Measurements from ENCODE around the gene NDRG4. TPM values are rescaled to one million over a fixed set of nuclear protein-coding genes. Genes with fewer than 3 reads are reported as not detected.

Gene NDRG4
- total RNA-seq, 4 donors from 2014 or later = 0.60 to 64.7 (median 4.4) TPM

- intact Hi-C loops (cut with DNase I; ENCODE audit: low total_unique reads) (no loop called here), in situ Hi-C loops (cut with MboI; ENCODE audit: low pct_ligation_motif_present in 1 of 4, low pct_unique_long_range_greater_than_20kb in 1 of 4, low sequenced_read_pairs in 3 of 4) (no loop called here)
- Histone ChIP-seq H3K36me3 (no peaks in the 10 kb centered on the region), H3K4me3 (no peak overlapping the region), H3K9me3 (no peaks in the 10 kb centered on the region), H3K27me3 (peaks cover 75% of the 10 kb centered on the region), H3K4me1 (peaks cover 4 to 16% (median 13%) of the 10 kb centered on the region in 4 donors), H3K27ac (no peak overlapping the region)
- DNase-seq = no peak
- WGBS, 2 donors (ENCODE audit: low coverage in 1 of 2) = 82 to 83% methylated on average over 2 to 3 of the region's 3 CpGs
- TF ChIP-seq CTCF (IDR thresholded peaks at IDR 0.05) = no peak
- no peak for TF ChIP-seq EP300 (IDR thresholded peaks at IDR 0.05; ENCODE audit: low read depth)
- no peak for TF ChIP-seq POLR2AphosphoS5 (IDR thresholded peaks at IDR 0.05)
- TF ChIP-seq POLR2A (IDR thresholded peaks at IDR 0.05) = no peak
Observed at GRCh38 chr16:58466396-58466795, 33.5 kb upstream of the NDRG4 start.

GRCh38 chr16:58467905-58468304 is 32.0 kb upstream of the NDRG4 start:
- H3K27me3 ChIP-seq = peaks cover 66% of the 10 kb centered on the region
- no peak for DNase-seq
- in situ Hi-C loops (cut with MboI; ENCODE audit: low pct_ligation_motif_present in 1 of 4, low pct_unique_long_range_greater_than_20kb in 1 of 4, low sequenced_read_pairs in 3 of 4) = no loop called here
- intact Hi-C loops (cut with DNase I; ENCODE audit: low total_unique reads) = no loop called here
- WGBS, 2 donors (ENCODE audit: low coverage in 1 of 2) = 100% methylated on average over 2 to 5 of the region's 5 CpGs
- no peak overlapping the region for H3K27ac ChIP-seq
- H3K9me3 ChIP-seq = no peaks in the 10 kb centered on the region
- no peak for TF ChIP-seq POLR2AphosphoS5 (IDR thresholded peaks at IDR 0.05)
- H3K4me3 ChIP-seq = no peak overlapping the region
- H3K36me3 ChIP-seq = no peaks in the 10 kb centered on the region
- H3K4me1 ChIP-seq = peaks cover 4 to 16% (median 13%) of the 10 kb centered on the region in 4 donors

GRCh38 chr16:58471209-58471975 is 28.6 kb upstream of the NDRG4 start:
- Histone ChIP-seq H3K4me1 (no peaks in the 10 kb centered on the region), H3K36me3 (no peaks in the 10 kb centered on the region), H3K27me3 (peaks cover 37% of the 10 kb centered on the region), H3K9me3 (no peaks in the 10 kb centered on the region), H3K4me3 (no peak overlapping the region), H3K27ac (no peak overlapping the region)
- intact Hi-C loops (cut with DNase I; ENCODE audit: low total_unique reads) = no loop called here
- no peak for TF ChIP-seq CTCF (IDR thresholded peaks at IDR 0.05)
- no peak for TF ChIP-seq POLR2A (IDR thresholded peaks at IDR 0.05)
- TF ChIP-seq EP300 (IDR thresholded peaks at IDR 0.05; ENCODE audit: low read depth) = no peak
- in situ Hi-C loops (cut with MboI; ENCODE audit: low pct_ligation_motif_present in 1 of 4, low pct_unique_long_range_greater_than_20kb in 1 of 4, low sequenced_read_pairs in 3 of 4) = no loop called here
- DNase-seq = no peak
- WGBS, 2 donors (ENCODE audit: low coverage in 1 of 2) = 17 to 60% methylated on average over 1 to 10 of the region's 10 CpGs

GRCh38 chr16:58472266-58472665 is 27.7 kb upstream of the NDRG4 start:
- Histone ChIP-seq H3K27me3 (peaks cover 28% of the 10 kb centered on the region), H3K4me1 (no peaks in the 10 kb centered on the region), H3K27ac (no peak overlapping the region), H3K36me3 (no peaks in the 10 kb centered on the region), H3K4me3 (no peak overlapping the region), H3K9me3 (no peaks in the 10 kb centered on the region)
- 76% methylated on average over 9 of the region's 9 CpGs; no CpG with 5 or more reads in 1 of the 2 donors for WGBS, 2 donors (ENCODE audit: low coverage in 1 of 2)
- intact Hi-C loops (cut with DNase I; ENCODE audit: low total_unique reads) = no loop called here
- DNase-seq = no peak
- TF ChIP-seq CTCF (IDR thresholded peaks at IDR 0.05) (no peak), POLR2A (IDR thresholded peaks at IDR 0.05) (no peak), POLR2AphosphoS5 (IDR thresholded peaks at IDR 0.05) (no peak)
- in situ Hi-C loops (cut with MboI; ENCODE audit: low pct_ligation_motif_present in 1 of 4, low pct_unique_long_range_greater_than_20kb in 1 of 4, low sequenced_read_pairs in 3 of 4) = no loop called here

GRCh38 chr16:58472827-58473226 is 27.1 kb upstream of the NDRG4 start:
- intact Hi-C loops (cut with DNase I; ENCODE audit: low total_unique reads) = no loop called here
- TF ChIP-seq EP300 (IDR thresholded peaks at IDR 0.05; ENCODE audit: low read depth) (no peak), POLR2AphosphoS5 (IDR thresholded peaks at IDR 0.05) (no peak), CTCF (IDR thresholded peaks at IDR 0.05) (no peak), POLR2A (IDR thresholded peaks at IDR 0.05) (no peak)
- H3K4me3 ChIP-seq = no peak overlapping the region
- H3K4me1 ChIP-seq = no peaks in the 10 kb centered on the region
- no peak for DNase-seq
- H3K27ac ChIP-seq = no peak overlapping the region
- 98% methylated on average over 3 of the region's 3 CpGs; no CpG with 5 or more reads in 1 of the 2 donors for WGBS, 2 donors (ENCODE audit: low coverage in 1 of 2)
- in situ Hi-C loops (cut with MboI; ENCODE audit: low pct_ligation_motif_present in 1 of 4, low pct_unique_long_range_greater_than_20kb in 1 of 4, low sequenced_read_pairs in 3 of 4) = no loop called here
- no peaks in the 10 kb centered on the region for H3K9me3 ChIP-seq
- no peaks in the 10 kb centered on the region for H3K36me3 ChIP-seq
- H3K27me3 ChIP-seq = peaks cover 22% of the 10 kb centered on the region

Data from transverse colon (tissue), 4 donors.